GM18909 (cell line): ENCODE data around the gene PCDHGC3.

Source experiments
- ATAC-seq: cut with Tn5 transposase; IDR thresholded peaks from one replicate; pipeline ENCODE4 v1.9.1; 2021; ENCODE audit warnings: mild to moderate bottlenecking; ENCODE audit not compliant: unreplicated experiment, poor library complexity

PCDHGC3 gene

GRCh38 chr5:141519605-141520565 lies 44.1 kb downstream of the PCDHGC3 start:
- ATAC-seq: no peak

- ATAC-seq: no peak
Observed at GRCh38 chr5:141521244-141521781, 45.5 kb downstream of the PCDHGC3 start.

GRCh38 chr5:141522301-141522700 lies 46.5 kb downstream of the PCDHGC3 start:
- no peak for ATAC-seq

- ATAC-seq: no peak
Observed at GRCh38 chr5:141523991-141524390, 48.2 kb downstream of the PCDHGC3 start.

- ATAC-seq: peak; percentile 81
Observed at GRCh38 chr5:141524604-141525597, 49.1 kb downstream of the PCDHGC3 start.

- ATAC-seq: no peak
Observed at GRCh38 chr5:141525653-141526052, 49.9 kb downstream of the PCDHGC3 start.

GRCh38 chr5:141527426-141527825 lies 51.7 kb downstream of the PCDHGC3 start:
- no peak for ATAC-seq
